OCI-LY7 (cell line): ENCODE measurements around the gene SPECC1. TPM values are rescaled to one million over a fixed set of nuclear protein-coding genes. Genes with fewer than 3 reads are reported as not detected.
"Not testable (repeated sequence)": the region's sequence is repeated elsewhere in the genome, so short reads cannot be mapped to it uniquely, and the experiment has no call there.

ENCODE experiments used
- BruUV-seq: library from RNA; stranded (reverse); fragments of 400-500 nt; replicated peaks from 2 replicates; lab custom pipeline; 2021; lab: Mats Ljungman, UMichigan
- CTCF ChIA-PET: fragments of 300-600 bp; sonication (Branson Sonifier 250); formaldehyde crosslinking; loops from one replicate; lab custom pipeline; 2022; ENCODE audit warnings: antibody characterized with exemption; ENCODE audit not compliant: unreplicated experiment; lab: Charles Lee
- POLR2A ChIA-PET: fragments of 300-600 bp; sonication (Branson Sonifier 250); formaldehyde crosslinking; loops from one replicate; lab custom pipeline; 2022; ENCODE audit warnings: antibody characterized with exemption; lab: Charles Lee
- DNase-seq: peaks from one replicate; pipeline ENCODE4 v3.0.0-alpha.2; 2015; ENCODE audit warnings: low spot score
- H2AFZ ChIP-seq: fragments of 200-600 bp; sonication (generic), shearing (Covaris generic); 2 replicates; pipeline ENCODE4 v1.6.1; 2014; ENCODE audit warnings: mild to moderate bottlenecking, antibody characterized with exemption, low read length, moderate library complexity
- H3K27ac ChIP-seq: fragments of 200-600 bp; sonication (generic); 2 replicates; pipeline ENCODE4 v1.5.1; 2014; ENCODE audit warnings: mixed run types, low read depth, mild to moderate bottlenecking, moderate library complexity, low read length, inconsistent platforms; ENCODE audit not compliant: poor library complexity, severe bottlenecking
- H3K36me3 ChIP-seq: fragments of 200-600 bp; sonication (generic); 2 replicates; pipeline ENCODE4 v1.6.1; 2014; ENCODE audit warnings: mild to moderate bottlenecking, antibody characterized with exemption, low read length, moderate library complexity, mixed read lengths; ENCODE audit not compliant: insufficient read depth
- H3K4me1 ChIP-seq: fragments of 200-600 bp; sonication (generic); 2 replicates; pipeline ENCODE4 v1.5.1; 2014; ENCODE audit warnings: mild to moderate bottlenecking, low read length; ENCODE audit not compliant: insufficient read depth, poor library complexity, severe bottlenecking
- H3K4me2 ChIP-seq: fragments of 200-600 bp; sonication (generic); 2 replicates; pipeline ENCODE4 v1.6.1; 2014; ENCODE audit warnings: mild to moderate bottlenecking, low read length
- H3K4me3 ChIP-seq: fragments of 200-600 bp; sonication (generic); 2 replicates; pipeline ENCODE4 v1.5.1; 2014; ENCODE audit warnings: mild to moderate bottlenecking, low read depth, low read length; ENCODE audit not compliant: poor library complexity, severe bottlenecking
- H3K79me2 ChIP-seq: fragments of 200-600 bp; sonication (generic); 2 replicates; pipeline ENCODE4 v1.6.1; 2016; ENCODE audit warnings: low read depth, mild to moderate bottlenecking, low read length, moderate library complexity, mixed read lengths; ENCODE audit not compliant: insufficient read depth
- H3K9me2 ChIP-seq: fragments of 200-600 bp; sonication (generic); 2 replicates; pipeline ENCODE4 v1.6.1; 2016; ENCODE audit warnings: mild to moderate bottlenecking, low read length, mixed read lengths; ENCODE audit not compliant: insufficient read depth
- H3K9me3 ChIP-seq: fragments of 200-600 bp; sonication (generic); 2 replicates; pipeline ENCODE4 v1.6.1; 2014; ENCODE audit warnings: mild to moderate bottlenecking, mixed run types, low read length, mixed read lengths
- H4K20me1 ChIP-seq: fragments of 200-600 bp; sonication (generic); 2 replicates; pipeline ENCODE4 v1.6.1; 2014; ENCODE audit warnings: mild to moderate bottlenecking, antibody characterized with exemption, low read length, moderate library complexity, mixed read lengths; ENCODE audit not compliant: insufficient read depth
- EZH2phosphoT487 ChIP-seq: fragments of 200-600 bp; sonication (generic); IDR thresholded peaks from 2 replicates; pipeline ENCODE4 v1.6.1; 2018; ENCODE audit warnings: low read depth, borderline replicate concordance, mild to moderate bottlenecking, mixed run types, antibody characterized with exemption, low read length, moderate library complexity, mixed read lengths
- intact Hi-C: fragments of 100-400 bp; cut with micrococcal nuclease; formaldehyde crosslinking; loops from one replicate; pipeline ENCODE4 v1.10.0; 2022; ENCODE audit not compliant: unreplicated experiment
- total RNA-seq, 2 experiments: library from RNA; depleted of rRNA in 1 of 2; stranded (reverse); fragments of >200 nt in 1 of 2; shearing (Covaris generic) in 1 of 2; gene quantifications; 2 replicates each; pipeline ENCODE4 v1.2.3, GENCODE V29; 2014 to 2022
- TF ChIP-seq, protein P1 (sequence below): fragments of 200-600 bp; sonication (generic); conservative IDR thresholded peaks from 2 replicates; pipeline ENCODE4 v1.5.1; 2014; ENCODE audit warnings: mild to moderate bottlenecking, antibody characterized with exemption, low read length, moderate library complexity, mixed read lengths

Gene SPECC1
- total RNA-seq, 2 experiments from 2014 or later = 0.47 to 2.8 TPM

DNA sequence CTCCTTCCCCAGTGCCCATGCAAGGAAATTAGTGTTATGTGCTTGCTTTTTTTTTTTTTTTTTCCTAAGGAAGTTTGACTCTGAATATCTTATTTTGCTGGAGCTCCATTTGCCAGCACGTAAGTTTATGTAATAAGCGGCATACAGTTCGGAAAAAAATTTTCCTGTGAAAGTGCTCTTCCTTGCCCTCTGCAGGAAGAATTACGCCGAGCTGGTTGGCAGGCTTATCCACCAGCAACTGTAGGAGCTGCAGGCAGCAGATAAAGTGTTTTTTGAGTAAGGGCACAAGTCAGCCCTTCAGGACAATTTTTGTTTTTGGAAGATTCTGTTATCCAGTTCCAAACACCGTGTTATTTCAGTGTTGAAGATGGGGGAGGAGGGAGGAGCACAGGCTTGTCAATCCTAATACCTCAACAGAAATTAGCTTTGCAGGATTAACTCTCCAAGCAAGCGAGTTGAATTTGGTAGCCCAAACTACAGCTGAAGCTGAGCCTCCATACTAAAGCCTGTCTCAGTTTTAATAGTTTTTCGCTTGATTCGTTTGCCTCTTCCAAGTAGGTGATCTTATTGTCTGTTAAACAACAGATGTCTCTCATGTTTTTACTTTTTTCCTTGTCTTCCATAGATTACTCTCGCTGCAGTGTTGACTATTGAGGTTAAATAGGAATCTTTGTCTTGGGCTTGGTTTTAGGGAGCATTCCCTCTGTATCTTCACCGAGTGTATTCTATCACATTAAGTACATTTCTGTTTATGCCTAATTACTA lies 1.1 kb downstream of the SPECC1 start:
- H3K79me2 ChIP-seq = no peaks in the 10 kb centered on the region
- H3K9me2 ChIP-seq = no peaks in the 10 kb centered on the region
- no peaks in the 10 kb centered on the region for H3K36me3 ChIP-seq
- H4K20me1 ChIP-seq = no peaks in the 10 kb centered on the region
- intact Hi-C loops = no loop called here
- peak overlapping the region; percentile 85 for H3K4me2 ChIP-seq
- H3K4me3 ChIP-seq = peak overlapping the region; percentile 69
- DNase-seq = no peak
- CTCF ChIA-PET = no interaction called here
- no TSS peak for BruUV-seq
- no peaks in the 10 kb centered on the region for H3K9me3 ChIP-seq
- TF ChIP-seq, protein P1, sequence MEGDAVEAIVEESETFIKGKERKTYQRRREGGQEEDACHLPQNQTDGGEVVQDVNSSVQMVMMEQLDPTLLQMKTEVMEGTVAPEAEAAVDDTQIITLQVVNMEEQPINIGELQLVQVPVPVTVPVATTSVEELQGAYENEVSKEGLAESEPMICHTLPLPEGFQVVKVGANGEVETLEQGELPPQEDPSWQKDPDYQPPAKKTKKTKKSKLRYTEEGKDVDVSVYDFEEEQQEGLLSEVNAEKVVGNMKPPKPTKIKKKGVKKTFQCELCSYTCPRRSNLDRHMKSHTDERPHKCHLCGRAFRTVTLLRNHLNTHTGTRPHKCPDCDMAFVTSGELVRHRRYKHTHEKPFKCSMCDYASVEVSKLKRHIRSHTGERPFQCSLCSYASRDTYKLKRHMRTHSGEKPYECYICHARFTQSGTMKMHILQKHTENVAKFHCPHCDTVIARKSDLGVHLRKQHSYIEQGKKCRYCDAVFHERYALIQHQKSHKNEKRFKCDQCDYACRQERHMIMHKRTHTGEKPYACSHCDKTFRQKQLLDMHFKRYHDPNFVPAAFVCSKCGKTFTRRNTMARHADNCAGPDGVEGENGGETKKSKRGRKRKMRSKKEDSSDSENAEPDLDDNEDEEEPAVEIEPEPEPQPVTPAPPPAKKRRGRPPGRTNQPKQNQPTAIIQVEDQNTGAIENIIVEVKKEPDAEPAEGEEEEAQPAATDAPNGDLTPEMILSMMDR = peak; percentile 38; the same call in 1 of the 2 replicates
- no peak for TF ChIP-seq EZH2phosphoT487
- H2AFZ ChIP-seq = peak overlapping the region; percentile 90
- peaks cover 4% of the 10 kb centered on the region for H3K4me1 ChIP-seq
- POLR2A ChIA-PET = interaction anchor here (0.6 to 0.7 kb wide), 2 partner anchors 79 to 236 kb away, joined by 4 read pairs; no protein-coding TSS in a partner anchor
- no peak overlapping the region for H3K27ac ChIP-seq

DNA sequence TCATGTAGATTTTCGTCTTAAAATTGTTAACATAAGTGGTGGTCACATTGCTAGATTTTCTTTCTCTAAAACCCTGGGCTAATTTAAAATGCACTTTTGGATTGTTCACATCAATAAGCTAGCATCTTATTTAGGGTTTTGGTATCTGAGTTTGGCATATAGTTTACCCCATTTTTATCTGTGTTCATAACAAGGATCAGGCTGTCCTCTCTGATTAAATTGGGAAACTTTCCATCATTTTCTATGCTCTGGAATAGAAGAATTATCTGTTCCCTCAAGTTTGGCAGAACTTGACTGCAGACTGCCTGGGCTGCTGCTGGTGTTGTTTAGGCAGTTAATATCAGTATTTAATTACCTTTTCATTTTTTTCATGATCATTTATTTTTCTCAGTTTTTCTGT lies 1.8 kb downstream of the SPECC1 start:
- CTCF ChIA-PET = no interaction called here
- no peaks in the 10 kb centered on the region for H3K79me2 ChIP-seq
- no peaks in the 10 kb centered on the region for H3K36me3 ChIP-seq
- TF ChIP-seq EZH2phosphoT487 = no peak
- TF ChIP-seq, protein P1 = no peak
- no peak overlapping the region for H3K4me3 ChIP-seq
- H3K27ac ChIP-seq = no peak overlapping the region
- H3K4me2 ChIP-seq = no peak overlapping the region
- DNase-seq = no peak
- no peak overlapping the region for H2AFZ ChIP-seq
- no peaks in the 10 kb centered on the region for H3K9me2 ChIP-seq
- no TSS peak for BruUV-seq
- H3K9me3 ChIP-seq = no peaks in the 10 kb centered on the region
- POLR2A ChIA-PET = no interaction called here
- H4K20me1 ChIP-seq = no peaks in the 10 kb centered on the region
- intact Hi-C loops = no loop called here
- peaks cover 4% of the 10 kb centered on the region for H3K4me1 ChIP-seq

DNA sequence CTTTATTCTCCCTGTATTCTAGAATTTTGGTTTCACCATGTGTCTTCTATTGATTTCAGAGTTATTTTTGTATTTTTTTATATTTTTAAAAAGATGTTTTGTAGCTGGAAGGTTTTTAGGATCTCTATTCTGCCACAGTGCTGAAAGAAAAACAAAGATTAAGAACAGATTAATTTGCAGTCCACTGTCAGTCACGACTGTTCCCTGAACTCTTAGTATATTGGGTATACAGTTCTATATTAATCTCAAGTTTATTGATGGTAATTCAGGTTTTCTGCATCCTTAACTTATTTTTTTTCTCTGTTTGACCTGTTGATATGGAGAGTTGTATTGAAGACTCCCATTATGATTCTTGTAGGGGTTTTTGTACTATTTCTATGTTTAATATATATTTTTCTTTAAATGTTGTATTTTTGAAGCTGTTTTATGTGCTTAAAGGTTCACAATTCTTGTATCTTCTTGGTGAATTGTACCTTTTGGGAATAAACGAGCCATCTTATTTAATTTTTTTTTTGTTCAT lies 2.9 kb downstream of the SPECC1 start:
- Histone ChIP-seq H3K36me3 (no peaks in the 10 kb centered on the region), H4K20me1 (no peaks in the 10 kb centered on the region), H3K27ac (no peak overlapping the region), H3K4me3 (no peak overlapping the region), H3K79me2 (no peaks in the 10 kb centered on the region), H3K4me1 (peaks cover 4% of the 10 kb centered on the region), H3K4me2 (no peak overlapping the region), H3K9me3 (no peaks in the 10 kb centered on the region), H3K9me2 (no peaks in the 10 kb centered on the region), H2AFZ (no peak overlapping the region)
- CTCF ChIA-PET = no interaction called here
- POLR2A ChIA-PET = no interaction called here
- DNase-seq = no peak
- intact Hi-C loops = no loop called here
- TF ChIP-seq, protein P1 = no peak
- TF ChIP-seq EZH2phosphoT487 = no peak
- no TSS peak for BruUV-seq

DNA sequence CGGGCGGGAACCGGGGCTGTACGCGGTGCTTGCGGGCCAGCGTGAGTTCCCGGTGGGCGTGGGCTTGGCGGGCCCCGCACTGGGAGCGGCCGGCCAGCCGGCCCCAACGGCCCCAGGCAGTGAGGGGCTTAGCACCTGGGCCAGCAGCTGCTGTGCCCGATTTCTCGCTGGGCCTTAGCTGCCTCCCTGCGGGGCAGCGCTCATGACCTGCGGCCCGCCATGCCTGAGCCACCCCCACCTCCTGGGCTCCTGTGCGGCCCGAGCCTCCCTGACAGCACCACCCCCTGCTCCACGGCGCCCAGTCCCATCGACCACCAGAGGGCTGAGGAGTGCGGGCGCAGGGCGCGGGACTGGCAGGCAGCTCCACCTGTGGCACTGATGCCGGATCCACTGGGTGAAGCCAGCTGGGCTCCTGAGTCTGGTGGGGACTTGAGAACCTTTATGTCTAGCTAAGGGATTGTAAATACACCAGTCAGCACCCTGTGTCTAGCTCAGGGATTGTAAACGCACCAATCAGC lies 7.4 kb downstream of the SPECC1 start:
- H4K20me1 ChIP-seq, CTCF ChIA-PET, H3K36me3 ChIP-seq, POLR2A ChIA-PET, DNase-seq, H3K9me2 ChIP-seq, H3K4me3 ChIP-seq, H3K4me1 ChIP-seq, BruUV-seq, H3K9me3 ChIP-seq, H3K4me2 ChIP-seq, H3K79me2 ChIP-seq, H2AFZ ChIP-seq, H3K27ac ChIP-seq, intact Hi-C loops: not testable (repeated sequence)
